Transverse colon (tissue), 4 donors: ENCODE measurements around the gene YEATS2. TPM values are rescaled to one million over a fixed set of nuclear protein-coding genes. Genes with fewer than 3 reads are reported as not detected.

ENCODE experiments used
- DNase-seq: peaks from one replicate; pipeline ENCODE4 v3.0.0-alpha.2; 2019
- H3K27ac ChIP-seq, 4 donors: fragments of 200-600 bp; sonication (generic); 2 replicates each; pipeline ENCODE4 v1.5.1; 2016 to 2018; ENCODE audit warnings: inconsistent platforms in 4 of 4
- H3K27me3 ChIP-seq: fragments of 200-600 bp; sonication (generic); 2 replicates; pipeline ENCODE4 v1.5.1; 2017; ENCODE audit warnings: inconsistent platforms
- H3K36me3 ChIP-seq, 4 donors: fragments of 200-600 bp; sonication (generic); 2 replicates each; pipeline ENCODE4 v1.5.1; 2017 to 2019; ENCODE audit warnings: inconsistent platforms in 4 of 4
- H3K4me1 ChIP-seq, 4 donors: fragments of 200-600 bp; sonication (generic); 2 replicates each; pipeline ENCODE4 v1.5.1; 2017 to 2020; ENCODE audit warnings: inconsistent platforms in 4 of 4
- H3K4me3 ChIP-seq, 4 donors: fragments of 200-600 bp; sonication (generic); 1 replicate in 1 of 4; 2 replicates in 3 of 4; pipeline versions ENCODE4 v1.5.1 to v1.6.1; 2017 to 2019; ENCODE audit warnings: inconsistent platforms in 4 of 4
- H3K9me3 ChIP-seq, 2 donors: fragments of 200-600 bp; sonication (generic); 2 replicates each; pipeline ENCODE4 v1.5.1; 2017 to 2019; ENCODE audit warnings: inconsistent platforms in 2 of 2
- CTCF ChIP-seq, 5 experiments: fragments of 200-600 bp in 3 of 5; fragments of 450-650 bp in 2 of 5; sonication (generic) in 3 of 5; IDR thresholded peaks; 1 replicate in 2 of 5; 2 replicates in 3 of 5; pipeline ENCODE4 v1.5.1; 2016 to 2017; ENCODE audit warnings: antibody characterized with exemption in 5 of 5, inconsistent platforms in 3 of 5, mild to moderate bottlenecking in 2 of 5, moderate library complexity in 1 of 5
- EP300 ChIP-seq: sonication (generic); formaldehyde crosslinking; IDR thresholded peaks from one replicate; pipeline ENCODE4 v1.6.1; 2017; ENCODE audit warnings: antibody characterized with exemption, low read depth
- POLR2A ChIP-seq: fragments of 450-650 bp; IDR thresholded peaks from one replicate; pipeline ENCODE4 v1.6.1; 2016; ENCODE audit warnings: antibody characterized with exemption, mild to moderate bottlenecking, moderate library complexity
- POLR2AphosphoS5 ChIP-seq, 3 donors: sonication (generic); formaldehyde crosslinking; IDR thresholded peaks; one replicate each; pipeline ENCODE4 v1.6.1; 2016; ENCODE audit warnings: antibody characterized with exemption in 3 of 3
- WGBS, 2 donors: methylation state at CpG; one replicate each; pipeline ENCODE4 v1.1.5; 2018; ENCODE audit warnings: low coverage in 1 of 2; 5-methylcytosine and 5-hydroxymethylcytosine counted together
- in situ Hi-C, 4 donors: fragments of 200-750 bp; cut with MboI; loops; one replicate each; pipeline versions ENCODE4 v1.15.0 to v1.15.1; 2017; ENCODE audit warnings: low sequenced_read_pairs in 3 of 4, low pct_ligation_motif_present in 1 of 4, low pct_unique_long_range_greater_than_20kb in 1 of 4
- intact Hi-C: fragments of 100-400 bp; cut with DNase I; formaldehyde crosslinking; loops from one replicate; pipeline ENCODE4 v1.15.1; 2023; ENCODE audit warnings: low total_unique reads
- total RNA-seq, 4 donors: library from RNA; depleted of rRNA; stranded (reverse); fragments of >200 nt; gene quantifications; one replicate each; pipeline ENCODE4 v1.1.0, GENCODE V29; 2016

Gene YEATS2
- total RNA-seq, 4 donors from 2014 or later: 10.1 to 23.2 (median 16.1) TPM

GRCh38 chr3:183810643-183811594 is 113.3 kb downstream of the YEATS2 start:
- TF ChIP-seq CTCF (IDR thresholded peaks at IDR 0.05): no peak
- no peak for TF ChIP-seq POLR2A
- no peak for TF ChIP-seq EP300
- TF ChIP-seq POLR2AphosphoS5 (IDR thresholded peaks at IDR 0.05): no peak
- Histone ChIP-seq H3K9me3 (no peaks in the 10 kb centered on the region), H3K27ac (no peak overlapping the region), H3K27me3 (no peaks in the 10 kb centered on the region), H3K4me1 (no peaks in the 10 kb centered on the region), H3K4me3 (no peak overlapping the region), H3K36me3 (peaks cover 0 to 29% (median 12%) of the 10 kb centered on the region in 4 donors)
- DNase-seq: no peak
- in situ Hi-C loops (no loop called here), intact Hi-C loops (no loop called here)
- WGBS, 2 donors: 95% methylated on average over 24 of the region's 24 CpGs; no CpG with 5 or more reads in 1 of the 2 donors

- Histone ChIP-seq H3K36me3 (peaks cover 0 to 22% (median 10%) of the 10 kb centered on the region in 4 donors), H3K27me3 (no peaks in the 10 kb centered on the region)
Observed at GRCh38 chr3:183811638-183812037, 114.0 kb downstream of the YEATS2 start.

GRCh38 chr3:183812761-183813445 is 115.3 kb downstream of the YEATS2 start:
- in situ Hi-C loops: no loop called here
- H3K27me3 ChIP-seq: no peaks in the 10 kb centered on the region
- H3K27ac ChIP-seq: no peak overlapping the region
- H3K9me3 ChIP-seq: no peaks in the 10 kb centered on the region
- peaks cover 0 to 15% (median 5%) of the 10 kb centered on the region in 4 donors for H3K36me3 ChIP-seq
- intact Hi-C loops: no loop called here
- TF ChIP-seq POLR2AphosphoS5 (IDR thresholded peaks at IDR 0.05): no peak
- TF ChIP-seq EP300: no peak
- no peak for TF ChIP-seq CTCF (IDR thresholded peaks at IDR 0.05)
- no peak for TF ChIP-seq POLR2A
- DNase-seq: no peak
- 70 to 87% methylated on average over 2 to 8 of the region's 8 CpGs for WGBS, 2 donors
- no peak overlapping the region for H3K4me3 ChIP-seq
- H3K4me1 ChIP-seq: no peaks in the 10 kb centered on the region

More at GRCh38 chr3:183811638-183812037, 114.0 kb downstream of the YEATS2 start:
- Histone ChIP-seq H3K4me1 (no peaks in the 10 kb centered on the region), H3K4me3 (no peak overlapping the region), H3K27ac (no peak overlapping the region), H3K9me3 (no peaks in the 10 kb centered on the region)
- intact Hi-C loops (no loop called here), in situ Hi-C loops (no loop called here)
- DNase-seq: no peak
- TF ChIP-seq CTCF (IDR thresholded peaks at IDR 0.05) (no peak), EP300 (no peak), POLR2AphosphoS5 (IDR thresholded peaks at IDR 0.05) (no peak), POLR2A (no peak)
- 88 to 100% methylated on average over 1 to 11 of the region's 11 CpGs for WGBS, 2 donors

GRCh38 chr3:183814240-183814639 is 116.6 kb downstream of the YEATS2 start:
- Histone ChIP-seq H3K4me1 (no peaks in the 10 kb centered on the region), H3K27me3 (no peaks in the 10 kb centered on the region), H3K9me3 (no peaks in the 10 kb centered on the region), H3K36me3 (peaks cover 0 to 12% (median 2%) of the 10 kb centered on the region in 4 donors), H3K27ac (no peak overlapping the region), H3K4me3 (no peak overlapping the region)
- DNase-seq: no peak
- in situ Hi-C loops: no loop called here
- TF ChIP-seq POLR2AphosphoS5 (IDR thresholded peaks at IDR 0.05): no peak
- no peak for TF ChIP-seq EP300
- TF ChIP-seq POLR2A: no peak
- TF ChIP-seq CTCF (IDR thresholded peaks at IDR 0.05): no peak
- 100% methylated on average over 1 of the region's 1 CpG for WGBS, 2 donors
- intact Hi-C loops: no loop called here
